NCI-H187 treated with DMSO at 0.1 percent for 48 hours (cell line): ENCODE results near the gene ATRNL1.
"Not testable (repeated sequence)": the region's sequence is repeated elsewhere in the genome, so short reads cannot be mapped to it uniquely, and the experiment has no call there.

Experiments used
- DNase-seq: peaks from one replicate; lab custom pipeline; 2025; lab: John Stamatoyannopoulos, UW

The ATRNL1 gene

GRCh38 chr10:115091161-115091560 lies 2.0 kb upstream of the ATRNL1 start:
- no peak for DNase-seq

GRCh38 chr10:115092258-115092554 lies 959 bp upstream of the ATRNL1 start:
- no peak for DNase-seq

- no peak for DNase-seq
Observed at GRCh38 chr10:115092555-115093285, 445 bp upstream of the ATRNL1 start.

GRCh38 chr10:115093776-115094408 lies 727 bp downstream of the ATRNL1 start:
- no peak for DNase-seq

GRCh38 chr10:115094416-115095140 lies 1.4 kb downstream of the ATRNL1 start:
- DNase-seq: no peak

- no peak for DNase-seq
Observed at GRCh38 chr10:115095758-115096157, 2.6 kb downstream of the ATRNL1 start.

- DNase-seq: no peak
Observed at GRCh38 chr10:115103700-115104099, 10.5 kb downstream of the ATRNL1 start.

- DNase-seq: not testable (repeated sequence)
Observed at GRCh38 chr10:115105411-115105810, 12.2 kb downstream of the ATRNL1 start.

- DNase-seq: no peak
Observed at GRCh38 chr10:115107830-115108229, 14.7 kb downstream of the ATRNL1 start.

GRCh38 chr10:115117301-115117700 lies 24.1 kb downstream of the ATRNL1 start:
- DNase-seq: no peak

GRCh38 chr10:115118346-115118745 lies 25.2 kb downstream of the ATRNL1 start:
- no peak for DNase-seq

- no peak for DNase-seq
Observed at GRCh38 chr10:115125505-115125904, 32.3 kb downstream of the ATRNL1 start.

- DNase-seq: no peak
Observed at GRCh38 chr10:115129752-115130151, 36.6 kb downstream of the ATRNL1 start.

- no peak for DNase-seq
Observed at GRCh38 chr10:115136616-115137015, 43.5 kb downstream of the ATRNL1 start.

GRCh38 chr10:115141254-115141653 lies 48.1 kb downstream of the ATRNL1 start:
- DNase-seq: no peak

GRCh38 chr10:115157357-115157756 lies 64.2 kb downstream of the ATRNL1 start:
- no peak for DNase-seq

GRCh38 chr10:115163129-115163528 lies 70.0 kb downstream of the ATRNL1 start:
- no peak for DNase-seq

- DNase-seq: no peak
Observed at GRCh38 chr10:115164220-115164619, 71.1 kb downstream of the ATRNL1 start.

- no peak for DNase-seq
Observed at GRCh38 chr10:115167751-115168150, 74.6 kb downstream of the ATRNL1 start.

- DNase-seq: no peak
Observed at GRCh38 chr10:115171392-115171960, 78.3 kb downstream of the ATRNL1 start.

- no peak for DNase-seq
Observed at GRCh38 chr10:115173915-115174443, 80.8 kb downstream of the ATRNL1 start.

- DNase-seq: not testable (repeated sequence)
Observed at GRCh38 chr10:115207276-115207675, 114.1 kb downstream of the ATRNL1 start.

- DNase-seq: no peak
Observed at GRCh38 chr10:115209133-115209532, 116.0 kb downstream of the ATRNL1 start.
